HepG2 (cell line): Measurements from ENCODE around the gene GRIK4.

ENCODE experiments used
- CREB1 ChIP-seq, 2 experiments: fragments of 450-650 bp in 1 of 2; IDR thresholded peaks; 2 replicates each; pipeline ENCODE4 v1.6.1; 2016 to 2017; ENCODE audit warnings: control low read depth in 1 of 2, mild to moderate bottlenecking in 1 of 2, missing compliant biosample characterization in 1 of 2, missing genetic modification characterization in 1 of 2
- CTCF ChIP-seq: sonication (generic); formaldehyde crosslinking; IDR thresholded peaks from 2 replicates; pipeline ENCODE4 v1.5.0; 2020; ENCODE audit warnings: mild to moderate bottlenecking, missing genetic modification reagents, moderate library complexity
- EZH2 ChIP-seq: conservative IDR thresholded peaks from 2 replicates; pipeline ENCODE4 v1.6.1; 2012; ENCODE audit warnings: mild to moderate bottlenecking, low read depth, low read length, moderate library complexity
- NFE2L2 ChIP-seq: fragments of 150-350 bp; IDR thresholded peaks from 2 replicates; pipeline ENCODE4 v1.6.1; 2014; ENCODE audit warnings: low read length
- POLR2A ChIP-seq, 2 experiments: IDR thresholded peaks; 2 replicates each; pipeline ENCODE4 v1.6.1; 2011; ENCODE audit warnings: low read depth in 2 of 2, low read length in 2 of 2, mild to moderate bottlenecking in 1 of 2, moderate library complexity in 1 of 2; ENCODE audit not compliant: insufficient read depth in 1 of 2
- REST ChIP-seq, 2 experiments: IDR thresholded peaks; 2 replicates each; pipeline ENCODE4 v1.6.1; 2011 to 2012; ENCODE audit warnings: low read length in 2 of 2, borderline replicate concordance in 1 of 2, low read depth in 1 of 2, mild to moderate bottlenecking in 1 of 2, moderate library complexity in 1 of 2
- SRSF4 ChIP-seq: fragments of 200-400 bp; formaldehyde crosslinking; IDR thresholded peaks from one replicate; pipeline ENCODE4 v1.6.1; 2018; ENCODE audit warnings: mild to moderate bottlenecking, low read depth, low read length, moderate library complexity; ENCODE audit not compliant: poor library complexity, severe bottlenecking
- ZMAT5 ChIP-seq: sonication (generic); formaldehyde crosslinking; IDR thresholded peaks from 2 replicates; pipeline ENCODE4 v1.5.0; 2020; ENCODE audit warnings: mild to moderate bottlenecking, low read depth, missing genetic modification reagents, borderline replicate concordance

- TF ChIP-seq EZH2 (no peak), ZMAT5 (CRISPR knock-in tag) (no peak), CTCF (CRISPR knock-in tag) (no peak), NFE2L2 (no peak), SRSF4 (no peak), CREB1 (IDR thresholded peaks at IDR 0.05) (no peak), CREB1 (CRISPR knock-in tag; IDR thresholded peaks at IDR 0.05) (no peak), REST (IDR thresholded peaks at IDR 0.05; ENCODE audit: borderline replicate concordance in 1 of 2, low read depth in 1 of 2, low read length in 2 of 2) (no peak), POLR2A (IDR thresholded peaks at IDR 0.05; ENCODE audit: insufficient read depth in 1 of 2, low read depth in 2 of 2, low read length in 2 of 2) (no peak)
Measured at GRCh38 chr11:120893440-120894201, 382.1 kb downstream of the GRIK4 start.
